Measurements from ENCODE around the gene SERINC3.

SERINC3 gene

DNA sequence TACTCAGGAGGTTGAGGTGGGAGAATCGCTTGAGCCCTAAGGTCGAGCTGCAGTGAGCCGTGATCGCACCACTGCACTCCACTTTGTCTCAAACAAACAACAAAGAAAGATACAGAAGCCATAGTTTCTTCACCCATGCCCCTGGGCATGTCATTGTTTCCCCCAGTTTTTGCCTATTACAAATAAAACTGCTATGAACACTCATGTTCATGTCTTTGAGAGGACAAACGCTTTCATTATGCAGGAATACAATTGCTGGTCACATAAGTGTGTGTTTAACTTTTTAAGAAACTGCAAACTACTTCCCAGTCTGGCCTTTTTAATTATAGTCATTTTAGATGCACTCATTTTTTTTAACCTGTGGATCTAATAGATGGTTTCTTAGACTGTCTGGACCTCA, 58.4 kb downstream of the SERINC3 start:
- DNase-seq (ENCODE audit: low read depth): no peak

- DNase-seq (ENCODE audit: low read depth): no peak
Observed at GRCh38 chr20:44461803-44462174, 60.1 kb downstream of the SERINC3 start.

GRCh38 chr20:44461142-44461802, 60.6 kb downstream of the SERINC3 start:
- no peak for DNase-seq (ENCODE audit: low read depth)

GRCh38 chr20:44460795-44461141, 61.1 kb downstream of the SERINC3 start:
- peak; percentile 26 for DNase-seq (ENCODE audit: low read depth)

GRCh38 chr20:44459271-44459670, 62.6 kb downstream of the SERINC3 start:
- no peak for DNase-seq (ENCODE audit: low read depth)

DNA sequence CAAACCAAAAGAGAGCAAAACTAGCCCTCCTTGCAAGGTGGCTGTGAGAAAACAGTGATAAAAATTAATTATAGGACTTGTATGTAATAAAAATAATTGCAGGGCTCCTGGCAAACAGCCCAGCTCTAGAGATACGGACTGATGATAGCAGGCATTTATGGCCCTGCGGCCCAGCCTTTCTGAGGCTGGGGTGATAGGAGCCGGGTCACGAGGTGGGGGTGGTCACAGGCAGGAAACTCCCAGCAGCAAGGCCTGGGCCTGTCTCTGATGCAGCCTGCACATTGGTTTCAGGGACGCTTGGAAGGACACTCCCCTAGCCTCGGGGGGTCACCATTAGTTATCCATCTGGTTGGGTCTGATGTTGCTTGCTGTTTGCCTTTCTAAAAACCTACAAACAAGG, 64.9 kb downstream of the SERINC3 start:
- DNase-seq (ENCODE audit: low read depth): no peak

DNA sequence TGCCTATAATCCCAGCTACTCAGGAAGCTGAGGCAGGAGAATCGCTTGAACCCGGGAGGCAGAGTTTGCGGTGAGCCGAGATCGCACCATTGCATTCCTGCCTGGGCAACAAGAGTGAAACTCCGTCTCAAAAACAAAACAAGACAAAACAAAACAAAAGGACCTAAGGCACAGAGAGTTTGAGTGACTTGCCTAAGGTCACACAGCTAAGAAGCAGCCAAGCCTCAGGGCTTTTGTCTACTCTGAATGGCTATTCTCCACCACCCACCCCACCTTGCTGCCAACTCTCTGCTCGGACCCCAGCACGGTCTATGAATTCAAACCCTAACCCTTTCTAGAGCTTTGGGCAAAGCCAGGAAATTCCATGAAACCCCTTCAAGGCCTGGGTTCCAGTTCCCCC, 65.3 kb downstream of the SERINC3 start:
- DNase-seq (ENCODE audit: low read depth): no peak

- no peak for DNase-seq (ENCODE audit: low read depth)
Observed at GRCh38 chr20:44455126-44455525, 66.7 kb downstream of the SERINC3 start.

- DNase-seq (ENCODE audit: low read depth): no peak
Observed at GRCh38 chr20:44454306-44454963, 67.4 kb downstream of the SERINC3 start.

DNA sequence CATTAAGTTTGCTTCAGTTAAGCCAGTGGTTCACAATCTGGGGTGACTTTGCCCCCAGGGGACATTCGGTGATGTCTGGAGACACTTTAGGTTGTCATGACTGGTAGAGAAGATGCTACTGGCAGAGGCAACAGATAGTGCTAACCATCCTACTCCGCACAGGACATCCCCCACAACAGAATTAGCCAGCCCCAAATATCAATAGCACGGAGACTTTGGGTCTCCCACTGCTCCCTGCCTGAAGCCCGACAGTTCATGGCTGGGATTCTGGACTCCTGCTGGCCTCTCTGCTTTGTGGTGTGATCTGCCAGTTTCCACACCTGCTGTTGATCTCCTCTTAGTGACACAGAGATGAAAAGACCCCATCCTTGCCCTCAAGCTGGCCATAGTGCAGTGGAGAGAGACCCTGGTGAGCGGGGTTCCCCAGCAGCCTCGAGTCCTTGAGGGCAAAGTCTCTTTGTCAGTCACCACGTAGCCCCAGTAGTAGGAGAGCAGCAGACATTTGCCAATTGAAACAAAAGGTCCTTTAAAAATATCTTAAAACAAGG, 70.9 kb downstream of the SERINC3 start:
- DNase-seq (ENCODE audit: low read depth): no peak

- no peak for DNase-seq (ENCODE audit: low read depth)
Observed at GRCh38 chr20:44450281-44450889, 71.5 kb downstream of the SERINC3 start.

GRCh38 chr20:44449864-44450263, 72.0 kb downstream of the SERINC3 start:
- no peak for DNase-seq (ENCODE audit: low read depth)

DNA sequence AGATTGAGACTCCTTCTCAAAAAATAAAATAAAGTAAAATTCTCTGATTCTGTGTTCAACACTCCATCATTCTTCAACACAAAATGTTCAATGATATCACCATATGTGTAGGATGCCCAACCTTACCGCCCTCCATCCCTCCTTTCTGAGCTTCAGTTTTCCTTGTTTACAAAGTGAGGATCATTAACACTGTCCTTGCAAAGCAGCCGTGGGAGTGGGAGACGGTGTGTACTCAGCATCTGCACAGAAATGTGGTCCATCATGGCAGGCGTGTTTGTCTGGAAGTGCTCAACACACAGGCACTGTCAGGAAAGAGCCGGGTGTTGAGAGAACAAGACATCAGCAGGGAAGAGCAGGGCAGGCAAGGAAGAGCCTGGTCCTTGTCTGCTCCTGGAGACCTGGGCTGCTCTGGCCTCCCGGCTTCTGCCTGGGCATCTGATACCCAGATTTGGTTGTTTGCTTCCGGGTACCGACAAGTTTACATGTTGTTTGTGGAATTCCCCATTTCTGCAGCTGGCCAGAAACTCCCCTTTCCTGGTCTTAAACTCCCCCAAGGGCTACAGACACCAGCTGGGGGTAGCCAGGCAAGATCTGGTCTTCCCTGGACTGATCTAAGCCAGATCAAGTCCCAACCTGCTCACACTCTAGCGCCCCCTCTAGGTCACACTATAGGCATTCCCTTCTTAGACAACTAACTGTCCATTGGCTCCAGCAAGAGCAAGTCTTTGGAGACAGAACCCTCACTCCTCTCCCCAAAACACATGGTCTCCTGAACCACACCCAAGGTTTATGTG, 72.9 kb downstream of the SERINC3 start:
- no peak for DNase-seq (ENCODE audit: low read depth)

- DNase-seq (ENCODE audit: low read depth): no peak
Observed at GRCh38 chr20:44447827-44448419, 73.9 kb downstream of the SERINC3 start.
